Measurements from ENCODE around the gene TENM4.

GRCh38 chr11:79273781-79274180 is 167.0 kb downstream of the TENM4 start:
- TF ChIP-seq, protein P1, sequence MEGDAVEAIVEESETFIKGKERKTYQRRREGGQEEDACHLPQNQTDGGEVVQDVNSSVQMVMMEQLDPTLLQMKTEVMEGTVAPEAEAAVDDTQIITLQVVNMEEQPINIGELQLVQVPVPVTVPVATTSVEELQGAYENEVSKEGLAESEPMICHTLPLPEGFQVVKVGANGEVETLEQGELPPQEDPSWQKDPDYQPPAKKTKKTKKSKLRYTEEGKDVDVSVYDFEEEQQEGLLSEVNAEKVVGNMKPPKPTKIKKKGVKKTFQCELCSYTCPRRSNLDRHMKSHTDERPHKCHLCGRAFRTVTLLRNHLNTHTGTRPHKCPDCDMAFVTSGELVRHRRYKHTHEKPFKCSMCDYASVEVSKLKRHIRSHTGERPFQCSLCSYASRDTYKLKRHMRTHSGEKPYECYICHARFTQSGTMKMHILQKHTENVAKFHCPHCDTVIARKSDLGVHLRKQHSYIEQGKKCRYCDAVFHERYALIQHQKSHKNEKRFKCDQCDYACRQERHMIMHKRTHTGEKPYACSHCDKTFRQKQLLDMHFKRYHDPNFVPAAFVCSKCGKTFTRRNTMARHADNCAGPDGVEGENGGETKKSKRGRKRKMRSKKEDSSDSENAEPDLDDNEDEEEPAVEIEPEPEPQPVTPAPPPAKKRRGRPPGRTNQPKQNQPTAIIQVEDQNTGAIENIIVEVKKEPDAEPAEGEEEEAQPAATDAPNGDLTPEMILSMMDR (IDR thresholded peaks at IDR 0.05): no peak
- no peak for TF ChIP-seq POLR2AphosphoS5 (IDR thresholded peaks at IDR 0.05; ENCODE audit: low read depth, low read length)
- TF ChIP-seq REST (IDR thresholded peaks at IDR 0.05; ENCODE audit: insufficient read depth in 1 of 2, low read depth in 2 of 2, low read length in 1 of 2): no peak
- no peak for TF ChIP-seq SIN3A (IDR thresholded peaks at IDR 0.05; ENCODE audit: borderline replicate concordance, insufficient read depth, low read depth, low read length)
- TF ChIP-seq TCF7L2 (IDR thresholded peaks at IDR 0.05; ENCODE audit: low read depth, low read length): no peak
